ENCODE results near the gene ARVCF. TPM values are rescaled to one million over a fixed set of nuclear protein-coding genes. Genes with fewer than 3 reads are reported as not detected.

The ARVCF gene
- total and polyA plus RNA-seq, 2 of the 8 experiments (the other 6 are each of a cell fraction or from before 2014, with no cell fraction given), result 31.0 to 43.2 TPM

DNA sequence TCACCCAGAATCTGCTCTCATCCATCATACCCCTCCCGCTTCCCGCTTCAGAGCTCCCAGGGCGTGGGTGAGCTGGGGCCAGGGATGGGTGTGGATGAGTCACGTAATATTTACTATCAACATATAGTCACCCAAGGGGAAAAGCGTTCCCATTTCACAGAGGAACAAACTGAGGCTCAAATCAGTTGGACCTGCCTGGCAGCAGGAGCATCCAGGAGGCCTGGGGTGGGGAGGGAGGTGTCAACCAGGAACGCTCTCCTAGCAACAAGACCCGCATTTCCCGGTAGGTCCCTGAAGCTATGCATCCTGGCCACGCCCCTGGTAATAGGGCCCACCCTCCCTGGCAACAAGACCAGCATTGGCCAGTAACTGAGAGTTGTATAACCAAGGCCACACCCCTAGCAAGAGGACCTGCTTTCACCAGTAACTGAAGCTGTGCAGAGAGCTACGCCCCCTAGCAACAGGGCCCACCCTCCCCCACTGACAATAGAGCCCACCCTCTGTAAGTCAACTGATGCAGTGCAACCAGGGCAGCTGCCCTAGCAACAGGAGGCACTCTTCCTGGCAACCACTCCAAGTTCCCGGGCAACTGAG lies 42.3 kb downstream of the ARVCF start (continued):
- TF ChIP-seq, protein P1, sequence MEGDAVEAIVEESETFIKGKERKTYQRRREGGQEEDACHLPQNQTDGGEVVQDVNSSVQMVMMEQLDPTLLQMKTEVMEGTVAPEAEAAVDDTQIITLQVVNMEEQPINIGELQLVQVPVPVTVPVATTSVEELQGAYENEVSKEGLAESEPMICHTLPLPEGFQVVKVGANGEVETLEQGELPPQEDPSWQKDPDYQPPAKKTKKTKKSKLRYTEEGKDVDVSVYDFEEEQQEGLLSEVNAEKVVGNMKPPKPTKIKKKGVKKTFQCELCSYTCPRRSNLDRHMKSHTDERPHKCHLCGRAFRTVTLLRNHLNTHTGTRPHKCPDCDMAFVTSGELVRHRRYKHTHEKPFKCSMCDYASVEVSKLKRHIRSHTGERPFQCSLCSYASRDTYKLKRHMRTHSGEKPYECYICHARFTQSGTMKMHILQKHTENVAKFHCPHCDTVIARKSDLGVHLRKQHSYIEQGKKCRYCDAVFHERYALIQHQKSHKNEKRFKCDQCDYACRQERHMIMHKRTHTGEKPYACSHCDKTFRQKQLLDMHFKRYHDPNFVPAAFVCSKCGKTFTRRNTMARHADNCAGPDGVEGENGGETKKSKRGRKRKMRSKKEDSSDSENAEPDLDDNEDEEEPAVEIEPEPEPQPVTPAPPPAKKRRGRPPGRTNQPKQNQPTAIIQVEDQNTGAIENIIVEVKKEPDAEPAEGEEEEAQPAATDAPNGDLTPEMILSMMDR (IDR thresholded peaks at IDR 0.05; ENCODE audit: control extremely low read depth in 1 of 3, insufficient read depth in 1 of 3, low read depth in 1 of 3, low read length in 3 of 3), result no peak
- TF ChIP-seq CBX5 (IDR thresholded peaks at IDR 0.05; ENCODE audit: low read depth, low read length) (no peak), POU5F1 (IDR thresholded peaks at IDR 0.05; ENCODE audit: low read depth, low read length) (no peak), POLR2A (IDR thresholded peaks at IDR 0.05; ENCODE audit: control extremely low read depth in 1 of 2, low read depth in 2 of 2, low read length in 2 of 2) (no peak), TCF12 (IDR thresholded peaks at IDR 0.05; ENCODE audit: low read depth, low read length) (0 out of 2 replicates have a peak, but pooled peaks have one; percentile 1), NANOG (IDR thresholded peaks at IDR 0.05; ENCODE audit: insufficient read depth, low read depth, low read length, poor library complexity, severe bottlenecking) (no peak), RNF2 (IDR thresholded peaks at IDR 0.05; ENCODE audit: borderline replicate concordance, low read depth, low read length, missing control alignments, poor library complexity, severe bottlenecking) (no peak), PHF8 (conservative IDR thresholded peaks at IDR 0.05; ENCODE audit: low read depth, low read length) (no peak)
